Activated CD8-positive, alpha-beta T cell treated with anti-CD3 and anti-CD28 coated beads for 36 hours (primary cell): Measurements from ENCODE around the gene ZNF524. TPM values are rescaled to one million over a fixed set of nuclear protein-coding genes. Genes with fewer than 3 reads are reported as not detected.
A peak's percentile ranks its signal among the peaks of the same experiment; 100 is the strongest.

Source experiments
- ATAC-seq: fragments of 200-7000 bp; cut with Tn5 transposase; one replicate; pipeline ENCODE4 v1.10.0; 2021; ENCODE audit warnings: mild to moderate bottlenecking, moderate library complexity
- CTCF ChIA-PET: fragments of 350-600 bp; sonication (Branson Sonifier 250); formaldehyde crosslinking; loops from one replicate; lab custom pipeline; 2021; ENCODE audit warnings: antibody characterized with exemption; lab: Charles Lee
- POLR2A ChIA-PET: fragments of 350-600 bp; sonication (Branson Sonifier 250); formaldehyde crosslinking; loops from one replicate; lab custom pipeline; 2021; ENCODE audit warnings: antibody characterized with exemption; lab: Charles Lee
- DNase-seq: peaks from one replicate; pipeline ENCODE4 v3.0.0-alpha.2; 2020
- H3K27ac Mint-ChIP-seq: one replicate; pipeline ENCODE4 v1.8.0; 2021; ENCODE audit warnings: mild to moderate bottlenecking, mixed read lengths
- H3K27me3 Mint-ChIP-seq: one replicate; pipeline ENCODE4 v1.8.0; 2021; ENCODE audit warnings: mixed read lengths
- H3K36me3 Mint-ChIP-seq: one replicate; pipeline ENCODE4 v1.8.0; 2021; ENCODE audit warnings: low read depth, mixed read lengths
- H3K4me1 Mint-ChIP-seq: one replicate; pipeline ENCODE4 v1.8.0; 2021; ENCODE audit warnings: low read depth, mixed read lengths
- H3K4me3 Mint-ChIP-seq: one replicate; pipeline ENCODE4 v1.8.0; 2021; ENCODE audit warnings: mild to moderate bottlenecking, moderate library complexity, mixed read lengths
- H3K9me3 Mint-ChIP-seq: one replicate; pipeline ENCODE4 v1.8.0; 2021; ENCODE audit warnings: mixed read lengths
- CTCF ChIP-seq: fragments of 200-600 bp; IDR thresholded peaks from one replicate; pipeline ENCODE4 v1.8.0; 2022; ENCODE audit warnings: antibody characterized with exemption, mild to moderate bottlenecking
- intact Hi-C: fragments of 100-400 bp; cut with micrococcal nuclease; formaldehyde crosslinking; loops from one replicate; pipeline ENCODE4 v1.10.0; 2022
- total RNA-seq, 2 experiments: library from RNA; stranded (reverse); gene quantifications; one replicate each; pipeline ENCODE4 v1.2.3, GENCODE V29; 2021

ZNF524 gene
- 10 to 100 TPM; 11.0 to 12.3 TPM for total RNA-seq

GRCh38 chr19:55599842-55600661 lies at the start of gene ZNF524:
TSS of gene ZNF524 (plus strand) at chr19:55600288. CDS start at chr19:55602113, 1,825 bp downstream.
- peak; percentile 86 for DNase-seq
- peak within 1 kb of the TSS; percentile 99 for H3K27ac Mint-ChIP-seq

GRCh38 chr19:55550321-55550650 lies 49.8 kb upstream of the ZNF524 start:
- DNase-seq (no peak), ATAC-seq (no peak)
- no peaks in the 10 kb centered on the region for H3K36me3 Mint-ChIP-seq
- H3K4me3 Mint-ChIP-seq: no peak overlapping the region
- intact Hi-C loops: no loop called here
- no peaks in the 10 kb centered on the region for H3K9me3 Mint-ChIP-seq
- no peak for TF ChIP-seq CTCF
- H3K4me1 Mint-ChIP-seq: peaks cover 2% of the 10 kb centered on the region
- peaks cover 9% of the 10 kb centered on the region for H3K27me3 Mint-ChIP-seq
- POLR2A ChIA-PET: interaction anchor here (1.1 kb wide), 1 partner anchor 350 kb away, joined by 3 read pairs; no protein-coding TSS in a partner anchor
- H3K27ac Mint-ChIP-seq: no peak overlapping the region
- CTCF ChIA-PET: no interaction called here

More at GRCh38 chr19:55599842-55600661, at the start of gene ZNF524:
- peaks cover 32% of the 10 kb centered on the region for H3K4me1 Mint-ChIP-seq
- no peaks in the 10 kb centered on the region for H3K27me3 Mint-ChIP-seq
- ChIA-PET POLR2A (interaction anchor here (0.6 to 2.2 kb wide), 9 partner anchors 14 to 397 kb away, joined by 3 to 8 read pairs (median 5); partner anchors contain the start of genes ZNF581, ZNF628 and ZNF784), CTCF (interaction anchor here (1.3 to 4.0 kb wide), 4 partner anchors 26 to 96 kb away, joined by 4 to 24 read pairs (median 8); no protein-coding TSS in a partner anchor)
- H3K9me3 Mint-ChIP-seq: peaks cover 2% of the 10 kb centered on the region
- peak within 1 kb of the TSS; percentile 88 for H3K4me3 Mint-ChIP-seq
- no peak for TF ChIP-seq CTCF
- peak; percentile 50 for ATAC-seq
- intact Hi-C loops: no loop called here
- peaks cover 34% of the 10 kb centered on the region for H3K36me3 Mint-ChIP-seq

- DNase-seq (no peak), ATAC-seq (no peak)
- ChIA-PET CTCF (interaction anchor here (0.6 to 1.3 kb wide), 3 partner anchors 32 to 54 kb away, joined by 3 to 4 read pairs (median 4); no protein-coding TSS in a partner anchor), POLR2A (no interaction called here)
- H3K36me3 Mint-ChIP-seq: no peaks in the 10 kb centered on the region
- H3K27ac Mint-ChIP-seq: no peak overlapping the region
- no peaks in the 10 kb centered on the region for H3K9me3 Mint-ChIP-seq
- no peak for TF ChIP-seq CTCF
- peaks cover 2% of the 10 kb centered on the region for H3K4me1 Mint-ChIP-seq
- H3K27me3 Mint-ChIP-seq: peaks cover 3% of the 10 kb centered on the region
- H3K4me3 Mint-ChIP-seq: no peak overlapping the region
- intact Hi-C loops: no loop called here
Measured at GRCh38 chr19:55552206-55552605, 47.9 kb upstream of the ZNF524 start.

- Mint-ChIP-seq H3K27me3 (peaks cover 6% of the 10 kb centered on the region), H3K27ac (no peak overlapping the region), H3K4me1 (no peaks in the 10 kb centered on the region), H3K9me3 (no peaks in the 10 kb centered on the region), H3K36me3 (no peaks in the 10 kb centered on the region), H3K4me3 (no peak overlapping the region)
- no peak for TF ChIP-seq CTCF
- intact Hi-C loops: no loop called here
- ChIA-PET CTCF (interaction anchor here (0.6 to 1.3 kb wide), 3 partner anchors 33 to 54 kb away, joined by 3 to 4 read pairs (median 4); no protein-coding TSS in a partner anchor), POLR2A (no interaction called here)
- ATAC-seq (no peak), DNase-seq (no peak)
Measured at GRCh38 chr19:55552620-55553019, 47.5 kb upstream of the ZNF524 start.
